NCI-H69 (cell line): ENCODE data around the gene RRM1.
"Not testable (repeated sequence)": the region's sequence is repeated elsewhere in the genome, so short reads cannot be mapped to it uniquely, and the experiment has no call there.

Experiments used
- DNase-seq: peaks from one replicate; lab custom pipeline; 2025; lab: John Stamatoyannopoulos, UW

RRM1 gene

GRCh38 chr11:4094348-4095291 lies at the start of gene RRM1:
Gene RRM1 (plus strand): TSS chr11:4094799. CDS start chr11:4095013, 214 bp downstream.
- DNase-seq: peak; percentile 99

DNA sequence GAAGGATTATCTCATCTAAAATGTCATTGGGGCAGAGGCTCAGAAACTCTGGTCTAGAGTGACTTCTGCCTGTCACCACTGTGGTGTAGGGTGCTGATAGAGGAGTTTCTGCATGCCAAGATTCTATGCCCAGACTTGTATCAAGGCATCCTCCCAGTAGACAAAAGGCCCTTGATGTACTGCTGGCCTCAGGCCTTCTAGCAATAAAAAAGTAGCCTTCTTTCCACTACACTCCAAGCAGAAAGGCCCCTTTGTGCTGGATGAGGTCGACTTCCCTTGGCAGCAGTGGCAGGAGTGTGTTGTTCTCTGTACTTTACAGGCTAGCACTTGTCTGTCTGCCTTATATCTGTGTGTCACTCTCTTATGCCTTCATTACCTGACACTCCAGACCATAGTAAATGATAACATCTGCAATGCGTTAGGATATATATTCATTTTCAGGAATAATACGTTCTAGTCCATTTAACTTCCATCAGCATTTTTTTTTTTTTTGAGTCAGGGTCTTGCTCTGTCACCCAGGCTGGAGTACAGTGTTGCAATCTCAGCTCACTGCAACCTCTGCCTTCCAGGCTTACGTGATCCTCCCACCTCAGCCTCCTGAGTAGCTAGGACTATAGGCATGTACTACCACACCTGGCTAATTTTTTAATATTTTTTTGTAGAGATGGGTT lies 49.5 kb upstream of the RRM1 start:
- DNase-seq: no peak

DNA sequence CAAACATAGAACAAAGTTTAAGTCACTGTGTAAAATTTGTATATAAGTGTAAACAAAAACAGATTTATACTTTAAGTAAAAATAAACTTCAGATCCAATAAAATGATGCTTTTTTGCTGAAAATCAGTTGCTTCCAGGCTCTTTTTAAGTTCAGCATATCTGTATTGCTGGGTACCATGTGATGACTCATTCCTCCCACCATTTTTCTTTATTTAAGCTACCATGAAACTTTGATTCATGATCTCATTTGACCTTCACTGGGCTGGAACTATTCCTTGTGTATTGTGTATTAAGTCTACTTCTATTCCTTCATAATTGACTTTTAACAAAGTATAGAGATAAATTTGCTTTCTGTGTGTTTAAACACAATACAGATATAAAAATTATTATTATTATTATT lies 46.3 kb upstream of the RRM1 start:
- DNase-seq: no peak

- DNase-seq: no peak
These were observed 45.6 kb upstream of the RRM1 start for GRCh38 chr11:4049006-4049405.

DNA sequence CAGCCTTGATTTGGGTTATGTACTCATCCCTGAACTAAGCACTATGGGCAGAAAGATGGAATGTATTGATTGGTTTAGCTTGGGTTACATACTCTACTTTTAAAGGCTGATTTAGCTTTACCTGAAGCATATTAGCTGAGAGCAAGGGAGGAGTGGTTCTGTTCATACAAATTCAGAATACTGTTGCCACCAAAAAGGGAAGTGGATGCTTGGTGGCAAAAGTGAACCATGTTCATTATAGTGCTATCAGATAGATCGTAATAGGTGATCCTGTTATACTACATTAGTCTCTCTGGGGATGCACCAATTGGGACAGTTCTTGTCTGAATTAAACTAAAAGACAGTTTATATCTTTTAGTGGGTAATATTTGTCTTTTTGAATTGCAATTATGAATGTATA lies 44.5 kb upstream of the RRM1 start:
- DNase-seq: no peak

DNA sequence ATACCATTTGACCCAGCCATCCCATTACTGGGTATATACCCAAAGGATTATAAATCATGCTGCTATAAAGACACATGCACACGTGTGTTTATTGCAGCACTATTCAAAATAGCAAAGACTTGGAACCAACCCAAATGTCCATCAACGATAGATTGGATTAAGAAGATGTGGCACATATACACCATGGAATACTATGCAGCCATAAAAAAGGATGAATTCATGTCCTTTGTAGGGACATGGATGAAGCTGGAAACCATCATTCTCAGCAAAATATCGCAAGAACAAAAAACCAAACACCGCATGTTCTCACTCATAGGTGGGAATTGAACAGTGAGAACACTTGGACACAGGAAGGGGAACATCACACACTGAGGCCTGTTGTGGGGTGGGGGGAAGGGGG lies 41.4 kb upstream of the RRM1 start:
- not testable (repeated sequence) for DNase-seq

DNA sequence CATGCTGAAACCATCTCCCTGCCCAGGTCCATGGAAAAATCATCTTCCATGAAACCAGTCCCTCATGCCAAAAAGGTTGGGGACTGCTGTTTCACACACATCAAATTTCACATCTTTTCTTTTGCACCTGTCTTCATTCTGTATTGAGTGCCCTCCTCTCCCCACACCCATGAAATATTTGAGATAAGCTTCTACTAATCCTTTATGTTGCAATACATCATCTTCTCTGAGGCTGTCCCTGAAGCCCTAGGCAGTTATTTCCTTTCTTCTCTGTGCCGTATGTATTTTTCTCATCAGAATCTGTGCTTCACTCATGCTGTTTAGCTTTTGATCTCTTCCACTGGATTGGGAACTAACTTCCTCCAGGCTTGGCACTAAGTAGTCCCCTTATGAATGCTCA lies 40.0 kb upstream of the RRM1 start:
- DNase-seq: no peak

DNA sequence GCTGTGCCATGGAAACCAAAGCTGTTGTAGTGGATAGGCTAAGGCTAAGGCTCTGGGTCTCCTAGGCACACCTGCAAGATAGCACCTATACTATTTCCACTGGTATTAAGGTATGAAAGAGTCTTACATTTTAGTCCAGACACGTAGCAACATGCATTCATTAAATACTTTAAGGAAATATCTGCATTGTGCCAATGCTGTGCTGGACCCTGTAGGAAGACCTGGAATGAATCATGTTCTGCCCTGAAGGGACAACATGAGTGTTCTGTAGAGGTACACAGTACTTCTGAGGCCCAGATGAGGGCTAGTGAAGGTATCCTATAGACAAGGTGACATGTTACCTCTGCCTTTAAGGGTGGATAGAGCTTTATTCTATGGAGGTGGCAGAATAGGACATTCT lies 35.2 kb upstream of the RRM1 start:
- no peak for DNase-seq

- DNase-seq: no peak
These were observed 34.2 kb upstream of the RRM1 start for GRCh38 chr11:4060182-4060923.

- DNase-seq: no peak
These were observed 32.9 kb upstream of the RRM1 start for GRCh38 chr11:4061700-4062099.

GRCh38 chr11:4063348-4063747 lies 31.3 kb upstream of the RRM1 start:
- DNase-seq: no peak

- no peak for DNase-seq
These were observed 30.2 kb upstream of the RRM1 start for GRCh38 chr11:4064278-4064955.

- no peak for DNase-seq
These were observed 29.5 kb upstream of the RRM1 start for GRCh38 chr11:4065086-4065485.

- no peak for DNase-seq
These were observed 28.8 kb upstream of the RRM1 start for GRCh38 chr11:4065601-4066377.

DNA sequence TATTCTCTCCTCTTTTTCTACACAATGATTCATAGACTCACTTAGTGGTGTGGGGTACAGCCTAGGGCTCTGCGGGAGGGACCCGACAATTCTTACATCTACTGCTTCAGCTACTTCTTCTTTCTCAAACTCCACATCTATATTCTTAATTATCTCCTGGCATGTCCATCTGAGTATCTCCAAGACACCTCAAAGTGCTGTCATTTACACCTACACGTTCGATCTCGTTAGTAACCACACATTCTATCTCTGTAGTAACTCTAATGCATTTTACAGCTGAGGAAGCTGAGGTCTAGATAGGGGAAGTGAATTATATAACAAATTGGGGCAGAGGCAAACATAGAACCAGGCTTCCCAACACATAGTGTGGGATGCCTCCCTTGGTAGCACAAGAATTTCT lies 27.7 kb upstream of the RRM1 start:
- DNase-seq: no peak

- DNase-seq: no peak
These were observed 25.6 kb upstream of the RRM1 start for GRCh38 chr11:4068962-4069361.

DNA sequence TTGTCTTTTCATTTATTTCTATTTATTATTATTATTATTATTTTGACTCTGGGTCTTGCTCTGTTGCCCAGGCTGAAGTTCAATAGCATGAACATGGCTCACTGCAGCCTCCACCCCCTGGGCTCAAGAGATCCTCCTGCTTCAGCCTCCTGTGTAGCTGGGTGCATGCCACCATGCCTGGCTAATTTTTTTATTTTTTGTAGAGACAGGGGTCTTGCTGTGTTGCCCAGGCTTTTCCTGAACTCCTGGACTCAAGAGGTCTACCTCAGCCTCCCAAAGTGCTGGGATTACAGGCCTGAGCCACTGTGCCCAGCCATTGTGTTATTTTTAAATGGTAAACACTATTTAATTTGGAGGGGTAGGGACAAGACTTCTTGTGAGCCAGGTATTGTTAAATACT lies 23.3 kb upstream of the RRM1 start:
- DNase-seq: no peak

GRCh38 chr11:4071914-4072313 lies 22.7 kb upstream of the RRM1 start:
- DNase-seq: peak; percentile 57

DNA sequence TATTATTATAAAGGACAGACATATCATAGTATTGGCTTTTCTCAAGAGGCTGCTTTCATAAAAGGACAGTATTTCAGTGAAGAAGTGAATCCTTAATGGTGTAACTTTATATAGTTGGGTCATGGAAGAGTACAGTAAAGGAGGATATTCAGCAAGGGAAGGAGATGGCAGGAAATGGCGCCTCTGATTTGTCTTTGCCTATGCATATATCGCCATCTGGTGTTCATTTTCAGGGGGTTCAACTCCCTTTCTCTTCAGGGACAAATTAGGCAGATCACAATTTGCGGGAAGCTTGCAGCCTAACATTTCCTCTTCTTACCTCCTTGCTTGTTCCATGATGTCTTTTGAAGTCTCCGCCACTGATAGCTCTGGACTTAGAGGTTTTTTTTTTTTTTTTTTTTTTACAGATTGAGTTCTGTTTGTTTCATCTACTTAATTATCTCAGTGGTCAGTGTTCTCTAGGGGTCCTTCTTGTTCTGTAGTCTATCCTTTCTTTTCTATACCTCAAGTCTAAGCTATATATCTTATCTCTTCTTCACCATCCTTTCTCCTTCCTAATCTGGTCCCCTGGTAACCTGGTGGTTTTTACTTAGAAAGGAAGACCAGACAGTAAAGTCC lies 21.8 kb upstream of the RRM1 start:
- DNase-seq: peak; percentile 84

DNA sequence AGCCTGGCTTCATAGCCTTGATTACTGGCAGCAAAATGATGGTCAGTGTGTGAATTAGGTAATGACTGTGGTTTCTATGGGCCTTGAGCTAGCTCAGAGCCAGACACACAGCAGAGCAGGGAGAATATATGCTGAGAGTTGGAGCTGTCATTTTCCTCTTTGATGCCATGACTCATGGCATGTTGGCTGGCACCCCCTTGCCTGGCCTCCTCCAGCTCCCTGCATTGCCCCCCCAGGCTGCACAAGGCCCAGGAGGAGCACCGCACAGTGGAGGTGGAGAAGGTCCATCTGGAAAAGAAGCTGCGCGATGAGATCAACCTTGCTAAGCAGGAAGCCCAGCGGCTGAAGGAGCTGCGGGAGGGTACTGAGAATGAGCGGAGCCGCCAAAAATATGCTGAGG lies 20.3 kb upstream of the RRM1 start:
- DNase-seq: no peak

DNA sequence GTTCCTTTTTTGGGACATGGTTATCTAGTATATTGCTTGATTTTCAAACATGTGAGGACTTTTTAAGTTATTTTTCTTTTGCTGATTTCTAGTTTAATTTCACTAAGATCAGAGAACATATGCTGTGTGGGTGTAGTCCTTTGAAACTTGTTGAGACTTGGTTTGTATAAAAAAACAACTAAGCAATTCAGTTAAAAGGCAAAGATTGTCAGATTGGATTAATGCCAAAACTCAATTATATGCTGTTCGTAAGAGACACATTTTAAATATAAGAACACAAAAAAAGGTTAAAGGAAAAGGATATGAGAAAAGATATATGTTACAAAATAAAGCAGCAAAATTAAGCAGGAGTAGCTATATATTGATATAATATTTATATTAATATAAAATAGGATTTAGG lies 17.8 kb upstream of the RRM1 start:
- DNase-seq: peak; percentile 9
